Measurements from ENCODE around the gene BIRC6. TPM values are rescaled to one million over a fixed set of nuclear protein-coding genes. Genes with fewer than 3 reads are reported as not detected.
"Not testable (repeated sequence)": the region's sequence is repeated elsewhere in the genome, so short reads cannot be mapped to it uniquely, and the experiment has no call there.

Gene BIRC6
- total RNA-seq, 1 experiment from 2014 or later: 70.8 TPM

DNA sequence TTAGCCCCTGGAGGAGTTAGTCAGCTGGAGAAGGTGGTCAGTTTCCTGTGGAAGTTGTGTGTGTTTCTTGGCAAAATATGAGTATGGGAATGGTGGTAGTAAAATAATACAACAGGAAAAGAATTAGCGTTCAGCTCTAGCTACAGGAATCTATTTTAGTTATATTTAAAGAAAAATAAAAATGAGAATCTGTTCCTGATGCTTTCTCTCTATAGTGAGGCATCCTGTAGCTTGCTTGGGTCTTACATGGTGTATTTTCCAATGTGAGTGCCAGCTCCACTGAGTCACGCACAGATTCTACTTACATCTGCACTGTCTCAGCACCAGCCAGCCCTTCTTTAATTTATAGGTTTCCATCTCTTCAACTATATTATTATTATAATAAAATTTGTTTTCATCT, 132.2 kb downstream of the BIRC6 start:
- no peak for DNase-seq (ENCODE audit: low spot score)
- in situ Hi-C loops (cut with HindIII; ENCODE audit: low sequenced_read_pairs): no loop called here

GRCh38 chr2:32491346-32491745, 134.5 kb downstream of the BIRC6 start:
- DNase-seq (ENCODE audit: low spot score): no peak
- in situ Hi-C loops (cut with HindIII; ENCODE audit: low sequenced_read_pairs): no loop called here

DNA sequence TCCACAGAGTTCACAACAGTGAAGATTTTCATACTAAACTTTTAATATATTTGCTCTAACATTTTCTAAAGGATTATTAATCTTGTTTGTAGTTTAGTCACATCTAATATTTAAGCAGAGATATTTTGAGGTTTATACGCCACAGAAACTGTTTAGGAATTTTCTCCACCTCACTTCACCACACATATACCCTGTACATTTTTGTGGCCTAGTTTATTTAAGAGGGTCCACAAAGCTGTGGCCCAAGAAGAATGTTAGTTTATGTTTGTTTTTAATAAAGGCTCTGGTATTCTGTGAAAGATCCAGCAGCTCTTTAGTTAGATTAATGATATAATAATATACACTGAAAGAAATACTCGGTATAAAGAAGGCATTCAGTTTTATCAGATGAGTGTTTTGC, 138.3 kb downstream of the BIRC6 start:
- in situ Hi-C loops (cut with HindIII; ENCODE audit: low sequenced_read_pairs): no loop called here
- DNase-seq (ENCODE audit: low spot score): no peak

GRCh38 chr2:32496662-32497061, 139.8 kb downstream of the BIRC6 start:
- DNase-seq (ENCODE audit: low spot score): no peak
- in situ Hi-C loops (cut with HindIII; ENCODE audit: low sequenced_read_pairs): no loop called here

DNA sequence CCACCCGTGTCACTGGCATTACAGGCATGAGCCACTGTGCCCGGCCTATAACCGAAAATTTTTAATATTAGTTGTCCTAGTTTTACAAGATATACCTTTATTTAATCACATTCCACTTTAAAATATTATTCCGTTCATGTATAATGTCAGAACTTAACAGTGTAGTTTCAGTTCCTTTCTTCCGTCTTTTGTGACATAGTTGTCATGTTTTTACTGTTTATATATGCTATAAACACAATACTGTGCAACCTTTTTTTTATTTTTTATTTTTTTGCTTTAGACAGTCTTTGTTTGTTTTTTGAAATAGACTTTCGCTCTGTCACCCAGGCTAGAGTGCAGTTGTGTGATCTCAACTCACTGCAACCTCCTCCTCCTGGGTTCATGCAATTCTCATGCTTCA, 141.5 kb downstream of the BIRC6 start:
- no peak for DNase-seq (ENCODE audit: low spot score)
- in situ Hi-C loops (cut with HindIII; ENCODE audit: low sequenced_read_pairs): no loop called here

DNA sequence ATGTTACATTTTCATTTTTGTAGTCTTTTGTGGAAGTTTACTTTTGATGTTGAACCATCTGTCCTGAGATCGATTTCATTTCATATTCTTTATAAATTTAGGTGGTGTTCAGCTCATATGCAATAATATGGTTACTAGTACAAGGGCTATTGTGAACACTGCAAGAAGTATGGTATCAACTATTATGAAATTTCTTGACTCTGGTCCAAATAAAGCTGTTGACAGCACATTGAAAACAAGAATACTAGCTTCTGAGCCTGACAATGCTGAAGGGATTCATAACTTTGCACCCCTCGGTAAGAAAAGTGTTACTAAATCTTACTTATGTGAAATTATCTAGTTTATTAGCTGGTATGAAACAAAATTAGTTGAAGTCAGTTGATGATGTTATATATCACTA, 146.1 kb downstream of the BIRC6 start:
- DNase-seq (ENCODE audit: low spot score): no peak
- in situ Hi-C loops (cut with HindIII; ENCODE audit: low sequenced_read_pairs): no loop called here

- in situ Hi-C loops (cut with HindIII; ENCODE audit: low sequenced_read_pairs): no loop called here
These were observed 148.2 kb downstream of the BIRC6 start for GRCh38 chr2:32504877-32505478.

DNA sequence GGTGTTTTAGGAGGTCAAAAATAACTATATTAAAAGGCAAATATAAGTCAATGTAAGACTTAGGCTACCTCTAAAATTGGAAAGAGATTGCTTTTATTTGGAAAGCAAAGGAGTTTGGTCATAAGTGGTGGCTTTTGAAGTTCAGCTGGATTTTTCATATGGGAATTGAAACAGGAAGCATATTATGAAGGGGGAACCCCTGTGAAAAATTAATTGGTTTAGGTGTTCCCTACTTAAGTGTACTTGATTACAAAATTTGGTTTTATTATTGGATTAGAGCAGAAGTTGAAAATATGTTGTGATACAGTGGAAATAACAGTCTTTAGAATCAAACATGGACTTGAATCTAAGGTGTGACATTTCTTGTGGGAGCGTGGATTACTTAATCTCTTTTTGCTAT, 149.6 kb downstream of the BIRC6 start:
- in situ Hi-C loops (cut with HindIII; ENCODE audit: low sequenced_read_pairs): no loop called here

More at GRCh38 chr2:32504877-32505478, 148.2 kb downstream of the BIRC6 start:
- DNase-seq (ENCODE audit: low spot score): no peak

GRCh38 chr2:32514946-32515345, 158.1 kb downstream of the BIRC6 start:
- in situ Hi-C loops (cut with HindIII; ENCODE audit: low sequenced_read_pairs): no loop called here
- DNase-seq (ENCODE audit: low spot score): no peak

More for the DNA sequence above, 149.6 kb downstream of the BIRC6 start:
- DNase-seq (ENCODE audit: low spot score): no peak

DNA sequence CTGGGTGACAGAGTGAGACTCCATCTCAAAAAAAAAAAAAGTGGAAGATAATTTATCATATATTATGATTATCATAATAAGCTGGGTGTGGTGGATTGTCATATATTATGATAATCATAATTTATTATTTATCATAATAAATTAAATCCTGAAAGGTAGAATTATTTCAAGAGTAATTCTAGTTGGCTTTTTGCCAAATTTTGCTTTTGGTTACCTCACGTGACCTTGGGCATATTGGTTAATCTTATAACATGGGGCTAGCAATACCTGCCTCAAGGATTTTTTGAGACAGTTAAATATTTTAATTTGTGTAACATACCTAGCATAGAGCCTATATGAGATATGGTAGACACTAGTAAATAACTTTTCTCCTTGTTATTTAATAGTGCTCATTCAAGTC, 159.7 kb downstream of the BIRC6 start:
- in situ Hi-C loops (cut with HindIII; ENCODE audit: low sequenced_read_pairs): no loop called here
- no peak for DNase-seq (ENCODE audit: low spot score)

DNA sequence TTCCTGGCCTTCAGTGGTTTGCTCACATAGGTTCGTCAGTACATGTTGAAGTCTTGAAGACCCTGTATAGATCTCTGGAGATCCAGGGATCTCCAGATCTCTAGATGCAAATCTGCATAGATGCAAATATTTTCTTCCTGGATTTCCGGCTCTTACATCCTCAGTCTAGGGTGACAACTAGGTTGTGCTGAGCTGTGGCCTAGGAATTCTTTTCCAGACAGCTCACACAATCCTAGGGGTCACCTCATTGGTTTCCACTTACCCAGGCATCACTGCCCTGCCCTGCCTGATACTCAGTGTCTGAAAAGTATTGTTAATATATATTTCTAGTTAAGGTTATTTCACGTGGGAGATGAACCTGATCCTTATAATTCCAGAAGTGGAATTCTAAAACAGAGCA, 165.9 kb downstream of the BIRC6 start:
- no peak for DNase-seq (ENCODE audit: low spot score)
- in situ Hi-C loops (cut with HindIII; ENCODE audit: low sequenced_read_pairs): no loop called here

DNA sequence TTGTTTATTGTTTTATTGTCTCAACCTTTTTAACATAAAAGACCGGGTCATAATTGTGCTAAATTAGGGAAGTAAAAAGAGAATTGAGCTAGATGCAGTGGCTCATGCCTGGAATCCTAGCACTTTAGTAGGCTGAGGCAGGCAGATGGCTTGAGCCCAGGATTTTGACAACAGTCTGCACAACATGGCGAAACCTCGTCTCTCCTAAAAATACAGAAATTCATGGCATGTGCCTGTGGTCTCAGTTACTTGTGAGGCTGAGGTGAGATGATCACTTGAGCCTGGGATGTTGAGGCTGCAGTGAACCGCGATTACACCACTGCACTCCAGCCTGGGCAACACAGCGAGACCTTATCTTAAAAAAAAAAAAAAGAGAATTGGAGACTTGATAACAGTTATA, 166.9 kb downstream of the BIRC6 start:
- in situ Hi-C loops (cut with HindIII; ENCODE audit: low sequenced_read_pairs): no loop called here

DNA sequence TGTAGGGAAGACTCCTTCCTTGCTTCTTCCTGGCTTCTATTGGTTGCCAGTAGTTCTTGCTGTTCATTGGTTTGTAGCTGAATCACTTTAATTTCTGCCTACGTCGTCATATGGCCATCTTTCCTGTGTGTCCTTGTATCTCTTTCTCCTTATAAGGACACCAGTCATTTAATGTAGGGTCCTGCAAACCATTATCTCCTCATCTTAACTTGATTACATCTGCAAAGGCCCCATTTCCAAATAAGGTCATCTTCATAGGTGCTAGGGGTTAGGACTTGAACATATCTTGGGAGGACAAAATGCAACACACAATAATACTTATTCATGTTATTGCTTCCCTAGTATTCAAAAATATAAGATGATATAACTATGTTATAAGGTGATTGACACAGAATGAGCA, 175.5 kb downstream of the BIRC6 start:
- DNase-seq (ENCODE audit: low spot score): no peak
- in situ Hi-C loops (cut with HindIII; ENCODE audit: low sequenced_read_pairs): no loop called here

More for the DNA sequence above, 166.9 kb downstream of the BIRC6 start:
- DNase-seq (ENCODE audit: low spot score): no peak

- in situ Hi-C loops (cut with HindIII; ENCODE audit: low sequenced_read_pairs): no loop called here
- no peak for DNase-seq (ENCODE audit: low spot score)
These were observed 176.1 kb downstream of the BIRC6 start for GRCh38 chr2:32532961-32533360.

- in situ Hi-C loops (cut with HindIII; ENCODE audit: low sequenced_read_pairs): no loop called here
- no peak for DNase-seq (ENCODE audit: low spot score)
These were observed 178.0 kb downstream of the BIRC6 start for GRCh38 chr2:32534831-32535230.

DNA sequence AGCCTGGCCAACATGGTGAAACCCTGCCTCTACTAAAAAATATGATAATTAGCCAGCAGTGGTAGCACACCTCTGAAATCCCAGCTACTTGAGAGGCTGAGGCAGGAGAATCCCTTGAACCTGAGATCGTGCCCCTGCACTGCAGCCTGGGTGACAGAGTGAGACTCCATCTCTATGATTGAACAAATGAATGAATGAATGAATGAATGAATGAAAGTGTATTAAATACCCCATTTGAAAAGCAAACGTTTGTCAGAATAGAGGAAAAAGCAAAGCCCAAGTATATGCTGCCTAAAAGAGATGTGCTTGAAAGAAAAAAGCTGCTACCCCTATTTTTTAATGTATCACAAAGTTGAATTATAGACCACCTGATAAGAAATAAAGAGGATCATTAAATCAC, 181.9 kb downstream of the BIRC6 start:
- no peak for DNase-seq (ENCODE audit: low spot score)
- in situ Hi-C loops (cut with HindIII; ENCODE audit: low sequenced_read_pairs): no loop called here

- in situ Hi-C loops (cut with HindIII; ENCODE audit: low sequenced_read_pairs); DNase-seq (ENCODE audit: low spot score): not testable (repeated sequence)
These were observed 195.7 kb downstream of the BIRC6 start for GRCh38 chr2:32552483-32552882.

GRCh38 chr2:32553829-32554432, 197.1 kb downstream of the BIRC6 start:
- in situ Hi-C loops (cut with HindIII; ENCODE audit: low sequenced_read_pairs): no loop called here
- DNase-seq (ENCODE audit: low spot score): peak; percentile 45

GRCh38 chr2:32558492-32558891, 201.7 kb downstream of the BIRC6 start:
- in situ Hi-C loops (cut with HindIII; ENCODE audit: low sequenced_read_pairs): no loop called here
- no peak for DNase-seq (ENCODE audit: low spot score)

DNA sequence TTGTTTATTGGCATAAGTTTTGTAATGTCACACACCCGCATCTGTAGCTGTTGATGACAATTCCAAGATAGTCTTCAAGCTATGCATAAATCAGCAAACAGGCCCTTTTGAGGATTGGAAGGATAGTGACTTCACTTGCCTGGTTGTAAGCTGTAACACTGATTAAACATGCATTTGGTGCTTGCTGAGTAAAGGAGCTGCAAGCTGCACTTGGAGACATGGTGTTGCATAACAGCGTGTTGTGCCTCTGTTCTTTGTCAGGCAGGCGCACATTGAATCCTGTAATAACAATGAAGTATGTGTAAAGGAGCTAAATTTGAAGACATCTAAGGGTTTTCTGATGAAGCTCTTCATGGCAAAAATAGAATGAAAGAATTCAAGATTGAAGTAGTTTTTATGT, 202.3 kb downstream of the BIRC6 start:
- DNase-seq (ENCODE audit: low spot score): peak; percentile 33
- in situ Hi-C loops (cut with HindIII; ENCODE audit: low sequenced_read_pairs): no loop called here

GRCh38 chr2:32562906-32563305, 206.1 kb downstream of the BIRC6 start:
- DNase-seq (ENCODE audit: low spot score): no peak
- in situ Hi-C loops (cut with HindIII; ENCODE audit: low sequenced_read_pairs): no loop called here
